GM06990 (cell line): Measurements from ENCODE around the gene DPH2.

Source experiments
- DNase-seq: peaks from one replicate; pipeline ENCODE4 v3.0.0-alpha.2; 2011; ENCODE audit not compliant: insufficient read length; ENCODE audit errors: extremely low read depth
- H3K27me3 ChIP-seq: replicated peaks from 2 replicates; pipeline ENCODE4 v1.6.0; 2011; ENCODE audit warnings: low read length; ENCODE audit not compliant: control insufficient read depth, insufficient read depth
- H3K36me3 ChIP-seq: 2 replicates; pipeline ENCODE4 v1.5.1; 2011; ENCODE audit warnings: low read length; ENCODE audit not compliant: control insufficient read depth, insufficient read depth
- H3K4me3 ChIP-seq: replicated peaks from 2 replicates; pipeline ENCODE4 v1.5.1; 2011; ENCODE audit warnings: low read depth, mild to moderate bottlenecking, control low read depth, low read length
- TF ChIP-seq, protein P1 (sequence below): IDR thresholded peaks from 2 replicates; pipeline ENCODE4 v1.5.1; 2011; ENCODE audit warnings: low read length, control low read depth, mild to moderate bottlenecking, inconsistent platforms; ENCODE audit not compliant: insufficient read depth, poor library complexity, severe bottlenecking

Gene DPH2

DNA sequence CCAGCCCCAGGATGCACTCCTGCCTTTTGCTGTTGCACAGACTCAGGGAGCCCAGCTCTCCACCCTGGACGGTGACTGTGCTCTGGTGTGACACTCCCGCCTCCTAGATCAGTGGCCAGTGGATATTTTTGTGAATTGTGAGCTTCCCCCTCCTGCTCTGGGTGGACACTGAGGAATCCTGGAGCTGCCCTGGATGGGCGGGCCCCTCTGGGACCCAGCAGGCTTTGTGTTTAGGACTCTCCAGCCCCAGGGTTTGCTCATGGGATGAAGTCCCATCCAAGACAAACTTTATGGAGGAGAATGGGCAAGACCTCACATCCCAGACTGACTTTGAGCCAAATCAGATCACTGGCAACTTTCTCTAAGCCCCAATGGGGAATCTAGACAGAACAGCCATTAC is 45.4 kb downstream of the DPH2 start:
- TF ChIP-seq, protein P1, sequence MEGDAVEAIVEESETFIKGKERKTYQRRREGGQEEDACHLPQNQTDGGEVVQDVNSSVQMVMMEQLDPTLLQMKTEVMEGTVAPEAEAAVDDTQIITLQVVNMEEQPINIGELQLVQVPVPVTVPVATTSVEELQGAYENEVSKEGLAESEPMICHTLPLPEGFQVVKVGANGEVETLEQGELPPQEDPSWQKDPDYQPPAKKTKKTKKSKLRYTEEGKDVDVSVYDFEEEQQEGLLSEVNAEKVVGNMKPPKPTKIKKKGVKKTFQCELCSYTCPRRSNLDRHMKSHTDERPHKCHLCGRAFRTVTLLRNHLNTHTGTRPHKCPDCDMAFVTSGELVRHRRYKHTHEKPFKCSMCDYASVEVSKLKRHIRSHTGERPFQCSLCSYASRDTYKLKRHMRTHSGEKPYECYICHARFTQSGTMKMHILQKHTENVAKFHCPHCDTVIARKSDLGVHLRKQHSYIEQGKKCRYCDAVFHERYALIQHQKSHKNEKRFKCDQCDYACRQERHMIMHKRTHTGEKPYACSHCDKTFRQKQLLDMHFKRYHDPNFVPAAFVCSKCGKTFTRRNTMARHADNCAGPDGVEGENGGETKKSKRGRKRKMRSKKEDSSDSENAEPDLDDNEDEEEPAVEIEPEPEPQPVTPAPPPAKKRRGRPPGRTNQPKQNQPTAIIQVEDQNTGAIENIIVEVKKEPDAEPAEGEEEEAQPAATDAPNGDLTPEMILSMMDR, result no peak
- Histone ChIP-seq H3K27me3 (no peaks in the 10 kb centered on the region; the same call in 1 of the 2 replicates), H3K36me3 (no peaks in the 10 kb centered on the region), H3K4me3 (no peak overlapping the region)
- no peak for DNase-seq

DNA sequence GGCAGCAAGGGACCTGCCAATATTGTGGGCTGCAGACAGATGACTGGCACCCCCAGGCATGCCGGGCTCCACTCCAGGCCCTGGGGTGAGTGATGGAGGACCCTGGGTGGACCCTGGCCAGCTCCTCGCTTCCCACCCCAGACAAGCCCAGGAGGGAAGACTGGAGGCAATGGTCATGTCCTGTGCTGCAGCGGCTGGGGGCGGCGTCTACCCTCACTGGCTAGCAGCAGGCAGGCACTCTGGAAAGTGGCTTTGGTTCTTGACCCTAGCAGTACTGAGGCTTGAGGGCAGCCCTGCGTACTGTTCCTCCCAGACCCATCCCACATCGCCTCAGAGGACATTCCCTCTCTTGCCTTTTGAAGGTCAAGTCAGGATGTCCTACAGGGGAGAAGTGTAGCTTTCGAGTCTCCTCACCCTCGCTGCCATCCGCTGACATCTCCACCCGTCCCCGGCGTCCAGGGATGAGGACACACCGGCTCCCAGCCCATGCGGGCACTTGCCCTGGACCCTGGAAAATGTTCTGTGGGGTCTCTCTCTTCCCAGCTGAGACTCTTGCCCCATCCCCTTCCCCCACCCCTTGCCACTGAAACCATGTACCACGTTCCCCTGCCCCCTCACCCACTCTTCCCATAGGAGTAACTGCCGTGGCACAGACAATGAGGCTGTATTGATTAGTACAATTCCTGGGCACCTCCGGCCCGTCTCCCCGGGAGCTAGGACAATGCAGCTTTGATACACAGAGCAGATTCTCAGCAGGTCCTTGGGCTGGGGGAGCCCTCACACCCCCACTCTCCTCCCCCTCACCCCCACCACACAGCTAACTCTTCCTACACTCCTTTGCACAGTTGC is 46.5 kb downstream of the DPH2 start:
- Histone ChIP-seq H3K4me3 (no peak overlapping the region), H3K27me3 (no peaks in the 10 kb centered on the region; the same call in 1 of the 2 replicates), H3K36me3 (no peaks in the 10 kb centered on the region)
- DNase-seq, result no peak
- TF ChIP-seq, protein P1, result no peak

DNA sequence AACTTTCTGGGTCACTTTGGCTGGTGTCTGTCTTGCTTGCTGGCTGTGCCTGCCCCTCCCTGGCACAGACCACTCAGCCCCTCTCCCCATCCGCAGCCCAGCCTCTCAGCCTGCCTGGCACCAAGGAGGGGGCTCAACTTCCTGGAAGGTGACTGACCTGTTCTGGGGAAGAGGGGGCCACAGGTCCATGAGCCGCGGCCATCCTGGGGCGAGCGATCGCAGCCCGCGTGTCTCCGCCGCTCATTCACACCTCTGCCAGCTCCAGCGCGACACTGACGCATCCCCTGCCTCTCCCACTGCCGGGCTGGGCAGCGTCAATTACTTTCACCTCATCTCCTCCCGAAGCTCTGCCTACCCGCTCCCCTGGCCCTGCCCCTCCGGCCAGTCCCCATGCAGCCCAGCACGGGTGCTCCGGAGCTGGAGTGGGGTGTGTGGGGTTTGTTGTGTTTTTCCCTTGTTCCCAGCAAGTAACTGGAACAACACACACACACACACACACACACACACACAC is 47.1 kb downstream of the DPH2 start:
- H3K27me3 ChIP-seq, result no peaks in the 10 kb centered on the region; the same call in 1 of the 2 replicates

DNA sequence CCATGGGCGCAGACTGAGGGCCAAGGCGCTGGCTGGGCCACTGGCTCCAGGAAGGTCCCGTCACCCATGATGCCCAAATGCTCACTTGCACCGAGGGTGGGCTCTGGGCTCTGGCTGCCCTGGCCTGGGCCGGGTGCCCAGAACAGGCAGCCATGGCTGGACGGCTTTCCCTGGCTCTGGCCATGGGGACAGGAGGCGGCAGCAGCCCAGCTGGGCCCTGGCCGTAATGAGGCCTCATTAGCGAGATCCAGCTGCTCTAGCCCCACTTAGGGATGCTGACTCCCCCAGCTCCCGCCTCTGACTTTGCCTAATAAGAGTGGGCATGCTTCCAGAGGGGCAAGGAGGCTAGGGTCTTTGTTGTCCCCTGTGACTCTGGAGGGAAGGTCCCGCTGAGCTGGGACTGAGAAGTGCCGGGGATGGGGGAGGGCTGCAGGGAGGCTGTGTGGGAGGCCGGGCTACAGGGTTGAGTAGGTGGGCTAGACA is 49.7 kb downstream of the DPH2 start:
- no peak for DNase-seq
- TF ChIP-seq, protein P1, result no peak
- H3K27me3 ChIP-seq, result no peaks in the 10 kb centered on the region; the same call in 1 of the 2 replicates
- H3K4me3 ChIP-seq, result no peak overlapping the region
- no peaks in the 10 kb centered on the region for H3K36me3 ChIP-seq

More for the DNA sequence above, 47.1 kb downstream of the DPH2 start:
- Histone ChIP-seq H3K36me3 (no peaks in the 10 kb centered on the region), H3K4me3 (no peak overlapping the region)
- TF ChIP-seq, protein P1, result no peak
- no peak for DNase-seq

DNA sequence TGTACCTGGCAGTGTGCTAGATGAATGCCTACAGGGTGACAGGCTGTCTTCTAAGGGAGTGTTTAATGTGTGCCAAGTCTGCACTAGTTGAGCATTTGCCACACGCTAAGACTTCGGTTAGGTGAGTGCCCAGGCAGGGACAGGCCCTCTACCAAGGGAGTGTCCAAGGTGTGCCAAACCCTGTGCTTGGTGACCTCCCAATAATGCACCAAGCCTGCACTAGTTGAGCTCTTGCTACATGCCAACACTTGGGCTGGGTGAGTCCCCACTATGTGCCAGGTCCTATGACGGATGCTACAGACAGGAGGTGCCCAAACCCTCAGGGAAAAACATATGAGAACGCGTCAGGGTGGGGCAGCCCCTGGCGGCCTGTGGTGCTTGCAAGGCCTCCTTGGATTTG is 50.7 kb downstream of the DPH2 start:
- DNase-seq, result no peak
- Histone ChIP-seq H3K36me3 (no peaks in the 10 kb centered on the region), H3K27me3 (no peaks in the 10 kb centered on the region; the same call in 1 of the 2 replicates), H3K4me3 (no peak overlapping the region)
- TF ChIP-seq, protein P1, result no peak
